ENCODE data around the gene AGBL4.

DNA sequence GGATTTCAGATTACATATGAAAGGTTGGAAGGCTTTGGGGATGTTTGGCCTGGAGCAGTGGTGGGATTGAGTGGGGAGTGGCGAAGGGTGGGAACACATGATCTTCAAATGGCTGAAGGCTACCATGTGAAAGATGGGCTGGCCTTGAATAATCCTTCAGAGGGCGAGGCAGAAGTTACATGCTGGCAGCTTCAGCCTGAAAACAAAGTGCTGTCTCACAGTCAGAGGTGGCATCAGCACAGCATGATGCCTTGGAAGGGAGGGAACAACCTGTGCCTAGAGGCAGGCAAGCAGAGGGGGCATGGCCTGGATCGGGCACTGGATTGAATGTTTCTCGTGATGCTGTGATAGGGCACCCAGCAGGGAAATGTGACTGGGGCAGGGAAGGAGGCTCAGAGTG, 1377.9 kb downstream of the AGBL4 start:
- TF ChIP-seq, protein P1, sequence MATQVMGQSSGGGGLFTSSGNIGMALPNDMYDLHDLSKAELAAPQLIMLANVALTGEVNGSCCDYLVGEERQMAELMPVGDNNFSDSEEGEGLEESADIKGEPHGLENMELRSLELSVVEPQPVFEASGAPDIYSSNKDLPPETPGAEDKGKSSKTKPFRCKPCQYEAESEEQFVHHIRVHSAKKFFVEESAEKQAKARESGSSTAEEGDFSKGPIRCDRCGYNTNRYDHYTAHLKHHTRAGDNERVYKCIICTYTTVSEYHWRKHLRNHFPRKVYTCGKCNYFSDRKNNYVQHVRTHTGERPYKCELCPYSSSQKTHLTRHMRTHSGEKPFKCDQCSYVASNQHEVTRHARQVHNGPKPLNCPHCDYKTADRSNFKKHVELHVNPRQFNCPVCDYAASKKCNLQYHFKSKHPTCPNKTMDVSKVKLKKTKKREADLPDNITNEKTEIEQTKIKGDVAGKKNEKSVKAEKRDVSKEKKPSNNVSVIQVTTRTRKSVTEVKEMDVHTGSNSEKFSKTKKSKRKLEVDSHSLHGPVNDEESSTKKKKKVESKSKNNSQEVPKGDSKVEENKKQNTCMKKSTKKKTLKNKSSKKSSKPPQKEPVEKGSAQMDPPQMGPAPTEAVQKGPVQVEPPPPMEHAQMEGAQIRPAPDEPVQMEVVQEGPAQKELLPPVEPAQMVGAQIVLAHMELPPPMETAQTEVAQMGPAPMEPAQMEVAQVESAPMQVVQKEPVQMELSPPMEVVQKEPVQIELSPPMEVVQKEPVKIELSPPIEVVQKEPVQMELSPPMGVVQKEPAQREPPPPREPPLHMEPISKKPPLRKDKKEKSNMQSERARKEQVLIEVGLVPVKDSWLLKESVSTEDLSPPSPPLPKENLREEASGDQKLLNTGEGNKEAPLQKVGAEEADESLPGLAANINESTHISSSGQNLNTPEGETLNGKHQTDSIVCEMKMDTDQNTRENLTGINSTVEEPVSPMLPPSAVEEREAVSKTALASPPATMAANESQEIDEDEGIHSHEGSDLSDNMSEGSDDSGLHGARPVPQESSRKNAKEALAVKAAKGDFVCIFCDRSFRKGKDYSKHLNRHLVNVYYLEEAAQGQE (IDR thresholded peaks at IDR 0.05; ENCODE audit: insufficient read depth in 1 of 2, low read depth in 2 of 2, low read length in 2 of 2): no peak
- no peak for TF ChIP-seq FOXP2 (optimal IDR thresholded peaks at IDR 0.05; ENCODE audit: borderline replicate concordance, extremely low read depth, extremely low read length, insufficient read depth)
- TF ChIP-seq TAF1 (IDR thresholded peaks at IDR 0.05; ENCODE audit: borderline replicate concordance, insufficient read depth, low read length): no peak
- no peak for TF ChIP-seq POLR2AphosphoS5 (IDR thresholded peaks at IDR 0.05; ENCODE audit: low read depth, low read length)
- no peak for TF ChIP-seq SIN3A (IDR thresholded peaks at IDR 0.05; ENCODE audit: borderline replicate concordance, insufficient read depth, low read length)
